Stimulated activated CD4-positive, alpha-beta T cell treated with anti-CD3 and anti-CD28 coated beads, Interleukin-15, amount 100 ng/mL, for 48 hours (primary cell): ENCODE data around the gene ANKH.

Experiments used
- DNase-seq, 2 donors: peaks; one replicate each; pipeline ENCODE4 v3.0.0-alpha.2; 2020; ENCODE audit warnings: low read depth in 2 of 2

ANKH gene

DNA sequence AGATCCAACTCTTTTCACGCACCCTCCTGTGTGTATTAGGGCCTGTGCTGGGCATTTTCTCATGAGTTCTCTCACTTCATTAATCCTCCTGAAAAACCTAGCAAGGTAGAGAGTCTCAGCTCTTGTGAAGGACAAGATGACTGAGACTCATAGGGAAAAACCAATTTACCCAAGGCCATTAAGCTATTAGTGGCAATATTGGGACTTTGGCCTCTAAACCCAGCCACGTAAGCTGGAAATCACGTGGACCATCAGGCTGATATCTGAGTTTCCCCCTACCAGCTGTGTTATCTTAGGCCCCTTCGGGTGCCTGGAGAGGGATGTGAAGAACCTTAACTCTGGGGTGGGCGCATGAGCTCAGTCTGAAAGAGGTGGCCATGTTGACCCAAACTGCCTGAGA lies 80.7 kb downstream of the ANKH start:
- DNase-seq: no peak

DNA sequence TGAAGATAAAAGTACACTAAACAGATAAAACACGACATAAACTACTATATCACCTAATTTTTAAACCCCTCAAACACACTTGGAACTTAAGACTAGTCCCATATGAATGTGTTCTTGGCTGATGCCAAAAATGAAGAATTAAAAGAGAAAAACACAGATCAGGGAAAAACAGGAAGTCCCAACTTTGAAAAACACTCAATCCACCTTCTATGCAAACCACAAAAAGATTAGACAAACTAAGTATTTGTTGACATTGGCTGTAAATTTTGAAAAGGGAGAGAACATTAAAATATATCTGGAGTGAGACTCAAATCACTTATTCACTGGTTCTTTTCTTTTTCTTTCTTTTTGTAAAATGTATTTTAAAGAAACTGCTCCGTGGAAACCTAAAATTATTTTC lies 81.4 kb downstream of the ANKH start:
- no peak for DNase-seq

DNA sequence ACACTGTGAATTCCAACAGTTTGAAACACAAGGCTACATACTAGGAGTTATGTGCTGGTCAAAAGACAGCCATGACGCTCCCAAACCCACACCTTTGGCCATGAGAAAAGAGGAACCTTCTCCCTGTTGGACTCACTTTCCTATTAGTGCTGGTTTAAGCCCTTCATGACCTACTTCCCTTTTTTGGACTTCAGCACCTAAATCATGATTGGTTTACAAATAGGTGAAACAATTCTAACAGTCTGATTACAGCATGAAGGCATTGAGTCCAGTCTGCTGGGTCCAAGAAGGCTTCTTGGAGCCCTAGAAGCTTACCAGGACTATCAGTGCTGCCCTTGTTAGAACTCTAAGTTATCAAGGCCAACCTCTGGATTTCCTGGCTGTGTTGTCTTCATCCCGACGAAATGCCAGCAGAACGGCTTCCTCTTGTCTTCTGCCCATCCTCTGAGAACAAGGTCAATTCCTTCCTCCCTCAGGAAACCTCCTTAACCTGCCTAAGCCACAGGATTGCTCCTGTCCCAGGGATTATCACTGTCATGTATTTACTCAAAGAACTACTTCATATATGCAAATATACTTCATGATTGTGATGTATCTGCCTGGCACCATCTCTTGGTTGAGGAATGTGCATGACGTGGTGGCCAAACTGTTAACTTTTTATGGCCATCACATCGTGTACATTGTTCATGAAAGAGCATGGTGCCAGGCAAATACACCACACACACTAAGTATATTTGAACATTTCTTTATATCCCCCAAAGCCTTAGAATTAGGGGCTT lies 83.6 kb downstream of the ANKH start:
- DNase-seq: no peak

DNA sequence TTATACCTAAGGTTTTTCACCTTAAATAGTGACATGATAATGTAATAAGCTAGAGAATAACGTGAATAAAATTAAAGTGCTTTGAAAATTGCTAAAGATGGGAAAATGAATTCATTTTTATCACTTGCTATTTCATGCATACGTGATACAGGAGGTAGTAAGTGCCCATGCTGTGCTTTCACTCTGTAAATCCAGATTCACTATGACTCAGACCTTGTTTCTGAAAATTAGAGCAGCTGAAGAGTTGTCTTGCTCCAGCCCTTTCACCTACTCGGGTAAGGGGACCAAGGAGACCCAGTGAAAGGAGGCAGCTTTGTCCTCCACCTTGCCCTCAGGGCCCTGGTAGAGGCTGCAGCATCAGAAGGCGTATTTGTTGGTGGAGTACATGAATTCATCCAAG lies 87.9 kb downstream of the ANKH start:
- no peak for DNase-seq

DNA sequence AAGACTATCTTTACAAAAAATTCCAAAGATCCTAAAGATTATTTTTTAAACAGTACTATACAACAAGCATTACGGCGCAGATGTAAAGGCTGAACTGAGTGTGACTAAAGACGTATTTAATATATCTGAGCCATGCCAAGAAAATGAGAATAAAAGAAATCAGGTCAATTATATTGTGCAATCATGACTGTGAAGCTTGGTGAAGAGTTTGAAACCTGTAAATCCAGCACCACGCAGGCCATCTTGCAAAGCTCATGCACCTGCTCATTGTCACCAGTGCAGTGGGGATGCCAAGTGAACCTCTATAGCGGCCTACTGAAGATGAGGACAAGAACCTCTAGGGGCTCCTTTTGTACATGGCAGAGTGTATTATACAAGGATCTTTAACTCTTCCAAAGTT lies 89.0 kb downstream of the ANKH start:
- DNase-seq: no peak

DNA sequence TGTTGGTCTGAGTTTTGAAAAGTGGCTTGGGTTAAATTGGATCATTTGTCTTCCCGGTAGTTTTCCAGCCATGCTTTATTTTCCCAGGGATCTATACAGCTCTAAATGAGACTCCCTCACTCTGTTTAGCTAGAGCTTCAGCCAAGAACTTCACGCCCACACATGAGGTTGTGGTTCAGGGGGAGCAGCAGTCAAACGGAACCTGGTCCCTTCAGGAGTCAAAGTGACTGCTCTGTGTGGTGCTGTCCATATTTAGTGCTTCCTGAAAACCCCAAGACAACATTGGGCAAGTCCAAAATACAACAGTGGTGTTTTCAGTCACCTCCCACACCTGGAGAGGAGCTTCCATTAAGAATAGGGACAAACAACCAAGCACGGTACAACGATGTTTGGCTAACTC lies 90.5 kb downstream of the ANKH start:
- DNase-seq: no peak

DNA sequence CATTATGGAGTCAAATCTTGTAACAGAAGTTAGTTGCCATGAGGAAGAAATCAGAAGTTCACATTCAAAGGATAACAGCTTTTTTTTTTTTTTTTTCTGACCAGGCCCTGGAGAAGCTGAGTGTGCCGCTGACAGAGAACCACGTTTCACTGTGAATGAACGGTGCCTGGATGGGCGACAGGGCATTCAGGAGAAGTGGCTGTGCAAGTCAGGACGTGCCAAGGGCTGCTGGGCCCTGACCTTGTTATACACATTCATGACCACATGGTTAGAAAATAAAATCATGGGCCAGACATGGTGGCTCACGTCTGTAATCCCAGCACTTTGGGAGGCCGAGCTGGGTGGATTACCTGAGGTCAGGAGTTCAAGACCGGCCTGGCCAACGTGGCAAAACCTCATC lies 91.6 kb downstream of the ANKH start:
- no peak for DNase-seq

DNA sequence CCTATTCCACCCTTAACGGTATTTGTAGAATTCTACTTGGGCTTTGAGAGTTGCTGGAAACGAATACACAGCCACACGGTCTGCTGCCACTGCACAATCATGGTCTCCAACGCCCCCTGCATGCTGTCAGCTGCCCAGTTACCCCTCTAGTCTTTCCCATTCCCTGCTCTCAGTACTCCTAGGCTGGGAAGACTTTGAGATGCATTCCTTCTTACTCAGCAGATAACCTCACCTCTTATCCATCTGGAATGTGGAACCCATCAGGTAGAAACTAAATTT lies 92.8 kb downstream of the ANKH start:
- no peak for DNase-seq

DNA sequence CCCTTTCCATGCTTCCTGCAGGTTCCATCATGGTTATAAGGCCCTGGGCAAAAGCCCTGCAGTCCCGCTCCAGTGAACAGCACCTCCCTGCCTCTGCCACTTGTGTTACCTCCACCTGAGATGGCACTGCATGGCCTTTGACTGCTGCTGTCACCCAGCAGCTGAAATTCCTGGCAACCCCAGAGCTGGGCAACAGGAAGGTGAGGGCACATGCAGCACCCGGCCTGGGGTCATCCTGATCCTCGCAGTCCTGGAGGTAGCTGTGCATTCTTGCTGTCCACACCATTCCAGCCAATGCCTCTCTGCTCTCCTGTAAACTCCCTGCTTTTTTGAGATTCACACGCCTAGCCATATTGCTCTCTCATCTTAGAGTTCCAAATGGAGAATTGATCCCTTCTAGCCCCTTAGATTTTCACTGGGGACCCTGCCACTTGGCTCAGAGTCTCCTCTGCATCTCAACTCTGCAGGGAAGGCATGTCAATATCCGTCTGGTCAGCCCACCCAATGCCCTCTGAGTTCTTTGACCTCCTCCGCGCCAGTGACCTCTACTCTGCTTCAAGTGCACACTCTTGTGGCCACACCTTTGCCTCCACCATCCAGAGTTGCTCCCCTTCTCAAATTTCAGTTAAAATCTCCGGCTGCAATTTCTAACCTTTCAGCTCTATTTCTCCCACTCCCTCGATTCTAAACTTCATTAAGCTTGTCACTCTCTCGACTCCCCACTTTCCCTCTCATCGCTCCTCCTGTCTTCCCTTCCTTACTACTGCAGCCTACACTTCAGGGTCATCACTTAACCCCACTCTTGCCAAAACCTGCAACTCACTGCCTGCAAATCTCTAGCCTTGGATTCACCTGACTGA lies 93.4 kb downstream of the ANKH start:
- DNase-seq: no peak

DNA sequence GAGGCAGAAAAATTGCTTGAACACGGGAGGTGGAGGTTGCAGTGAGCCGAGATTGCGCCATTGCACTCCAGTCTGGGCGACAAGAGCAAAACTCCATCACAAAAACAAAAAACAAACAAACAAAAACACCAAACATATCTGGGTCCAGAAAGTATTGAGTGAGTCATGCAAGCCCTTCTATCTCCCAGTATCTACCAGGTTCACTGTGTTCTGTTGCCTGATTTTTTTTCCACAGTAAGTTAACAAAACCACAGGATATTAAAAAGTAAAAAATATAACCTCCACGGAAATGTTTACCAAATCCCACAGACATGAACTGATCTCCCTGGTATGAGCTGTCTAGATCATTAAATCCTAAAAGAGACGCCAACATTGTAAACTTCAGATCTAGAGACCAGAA lies 94.4 kb downstream of the ANKH start:
- no peak for DNase-seq

DNA sequence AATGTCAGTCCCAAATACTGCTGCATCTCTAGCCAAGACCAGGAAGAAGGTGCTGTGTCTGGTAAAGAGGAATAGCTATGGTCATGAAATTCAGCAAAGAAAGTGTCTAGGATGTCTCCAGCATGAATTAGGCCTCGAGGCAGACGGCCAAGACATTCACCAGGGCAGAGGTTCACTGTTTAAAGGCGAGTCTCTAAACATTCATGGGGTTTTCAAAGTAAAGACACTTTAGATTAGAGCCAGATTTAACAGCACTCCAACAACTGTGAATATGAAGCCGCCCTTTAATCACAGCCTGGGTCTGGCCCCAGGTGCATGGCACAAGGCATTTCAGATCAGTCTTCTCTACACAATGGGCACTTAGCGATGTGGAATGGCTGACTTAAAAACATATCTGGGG lies 95.0 kb downstream of the ANKH start:
- DNase-seq: no peak

DNA sequence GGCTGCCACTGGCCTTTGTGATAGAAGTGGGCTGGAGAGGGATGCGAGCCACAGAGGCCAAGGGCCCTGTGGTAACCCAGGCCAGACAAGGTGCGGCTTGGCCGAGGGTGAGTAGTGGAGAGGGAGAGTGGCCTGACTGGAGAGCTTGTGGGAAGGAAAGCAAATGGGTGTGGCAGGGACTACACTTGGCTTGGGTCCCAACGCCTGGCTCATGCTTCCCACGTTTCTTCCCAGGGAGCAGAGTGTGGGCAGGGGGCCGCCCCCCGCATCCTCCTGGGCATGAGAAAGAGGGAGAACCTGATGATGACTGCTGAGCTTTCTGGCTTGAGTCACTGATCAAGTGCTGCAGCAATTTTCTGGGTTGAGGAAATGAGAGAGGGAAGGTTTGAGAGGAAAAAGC lies 95.7 kb downstream of the ANKH start:
- DNase-seq: no peak

DNA sequence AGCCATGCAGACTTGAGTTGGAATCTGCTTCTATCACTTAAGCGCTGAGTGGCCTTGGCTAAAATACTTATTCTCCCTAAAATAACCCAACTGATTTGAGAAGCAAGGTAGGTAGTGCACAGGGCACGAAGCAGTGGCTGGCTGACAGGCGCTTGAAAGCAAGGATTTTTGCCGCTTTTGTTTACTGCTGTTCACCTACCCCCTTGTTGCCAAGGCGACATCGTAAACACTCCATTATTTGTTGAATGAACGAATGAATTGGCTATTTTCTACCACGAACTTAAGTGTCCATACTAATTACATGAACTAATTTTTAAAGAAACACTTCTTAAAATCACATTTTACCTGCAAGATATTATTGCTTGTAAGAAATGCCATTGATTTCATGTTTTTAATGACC lies 98.0 kb downstream of the ANKH start:
- no peak for DNase-seq

DNA sequence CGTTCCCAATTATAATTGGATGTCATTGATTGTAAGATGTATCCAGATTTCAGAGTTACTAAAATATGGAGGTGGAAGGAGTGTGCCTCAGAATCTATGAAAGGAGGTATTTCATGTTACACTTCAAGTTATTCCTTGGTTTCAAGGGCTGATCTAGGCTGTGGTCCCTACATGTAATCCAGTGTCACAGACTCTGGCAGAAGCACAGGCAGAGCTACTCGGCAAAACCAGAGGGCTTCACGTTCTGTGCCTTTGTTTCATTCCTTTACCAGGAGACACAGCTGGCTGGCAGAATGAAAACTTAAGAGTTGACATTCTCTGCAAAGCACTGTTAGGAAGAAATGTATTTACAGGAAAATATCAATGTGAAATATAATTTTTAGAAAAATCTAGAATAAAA lies 99.6 kb downstream of the ANKH start:
- DNase-seq: no peak

DNA sequence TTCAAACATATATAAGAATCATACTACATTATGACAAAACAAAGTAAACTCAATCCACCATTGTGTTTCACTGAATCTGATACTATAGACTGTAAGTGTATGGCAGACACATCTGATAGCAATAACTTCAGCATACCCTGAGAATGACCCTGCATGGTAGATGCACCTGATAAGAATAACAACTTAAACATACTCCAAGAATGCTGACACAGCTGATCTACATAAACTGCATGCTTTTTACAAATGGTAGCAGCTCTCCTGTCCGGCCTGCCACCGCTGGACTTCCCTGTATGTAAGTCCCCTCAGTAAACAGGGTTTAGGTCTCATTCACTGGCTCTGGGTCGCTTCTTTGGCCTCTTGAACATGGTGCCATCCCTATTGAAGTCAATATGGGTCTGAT lies 100.4 kb downstream of the ANKH start:
- DNase-seq: no peak

DNA sequence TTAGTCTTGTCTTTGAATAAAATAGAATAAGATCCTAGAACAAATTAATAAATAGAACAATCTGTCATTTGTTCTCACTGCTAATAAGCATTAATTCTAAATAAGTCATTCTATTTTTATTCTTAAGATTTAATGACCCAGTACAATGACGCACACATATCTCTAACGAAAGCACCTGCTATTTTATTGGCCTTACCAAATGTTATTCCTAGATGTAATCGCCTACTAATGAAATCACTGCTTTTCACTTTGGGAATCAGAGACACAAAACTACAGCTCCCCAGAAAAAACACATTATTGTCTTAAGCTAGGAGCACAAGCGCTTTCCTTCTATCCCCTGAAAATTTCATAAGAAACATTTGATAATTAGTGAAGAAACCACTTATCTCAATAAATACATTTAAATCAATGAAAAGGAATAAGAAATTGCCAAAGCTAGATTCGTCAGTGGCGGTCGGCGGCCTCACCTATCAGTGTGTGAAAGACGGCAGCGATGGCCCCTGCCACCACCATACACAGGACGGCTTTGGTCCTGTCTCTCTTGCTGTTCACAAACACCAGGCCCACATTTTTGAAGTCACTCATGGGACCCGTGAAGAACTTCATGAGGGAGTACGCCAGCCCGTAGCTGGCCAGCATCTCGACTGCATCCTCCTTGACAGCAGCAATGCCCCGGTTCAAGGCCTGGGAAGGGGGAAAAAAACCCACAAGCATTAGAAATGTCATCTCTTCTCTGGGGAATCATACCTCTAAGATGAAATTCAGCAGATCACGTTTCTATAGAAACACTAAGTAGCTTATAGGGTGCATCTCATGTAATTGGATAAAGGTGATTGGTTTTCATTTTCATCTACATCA lies 102.8 kb downstream of the ANKH start:
- DNase-seq: no peak

DNA sequence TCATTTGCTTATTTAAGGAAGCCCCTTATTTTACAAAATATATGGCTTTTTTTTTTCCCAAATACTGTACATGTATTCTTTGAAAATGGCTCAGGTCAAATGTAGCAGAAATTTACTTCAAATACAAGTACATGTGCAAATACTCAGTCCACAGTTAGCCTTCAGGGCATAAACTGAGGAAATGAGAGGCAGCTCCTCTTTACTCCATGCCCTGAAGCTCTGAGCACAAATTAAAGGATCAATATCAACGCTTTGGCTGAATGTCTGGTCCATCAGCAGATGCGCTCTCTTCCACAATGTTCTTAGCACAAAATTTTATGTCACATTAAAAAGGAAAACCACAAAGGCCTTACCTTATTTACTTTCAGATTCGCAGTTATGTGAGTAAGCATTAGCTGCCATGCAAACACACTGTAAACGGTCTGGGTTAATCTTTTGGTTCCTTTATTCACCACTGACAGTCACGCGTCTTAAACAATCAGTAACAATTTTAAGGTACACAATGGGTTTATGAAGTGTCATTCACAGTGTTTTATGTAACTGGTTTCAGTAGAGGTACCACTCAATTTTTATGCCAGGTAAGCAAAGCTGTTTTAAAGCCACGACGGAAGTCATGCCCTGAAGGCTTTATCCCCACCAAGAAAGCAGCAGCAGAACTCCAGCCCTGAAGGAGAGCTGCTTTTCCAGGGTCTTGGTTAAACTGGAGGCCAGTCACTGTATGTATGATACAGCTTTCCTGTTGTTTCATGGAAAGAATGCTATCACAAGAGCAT lies 103.7 kb downstream of the ANKH start:
- no peak for DNase-seq

DNA sequence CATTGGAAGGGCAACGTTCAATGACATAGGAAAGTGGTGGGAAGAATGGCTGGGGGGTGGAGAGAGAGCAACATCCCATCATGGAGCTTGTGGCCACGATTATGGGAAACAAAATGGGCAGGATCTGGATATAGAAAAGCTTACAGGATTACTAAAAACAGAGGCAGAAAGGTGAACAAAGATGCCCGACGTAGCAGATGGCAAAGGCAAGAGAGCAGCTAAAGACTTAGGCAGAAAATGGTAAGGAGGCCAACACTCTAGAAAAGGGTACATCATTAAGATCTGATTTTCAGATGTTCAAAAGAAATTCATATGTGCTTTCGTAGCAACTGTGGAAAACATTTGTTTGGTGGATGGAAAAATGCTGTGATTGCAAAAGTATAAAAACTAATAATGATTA lies 104.5 kb downstream of the ANKH start:
- DNase-seq: no peak

DNA sequence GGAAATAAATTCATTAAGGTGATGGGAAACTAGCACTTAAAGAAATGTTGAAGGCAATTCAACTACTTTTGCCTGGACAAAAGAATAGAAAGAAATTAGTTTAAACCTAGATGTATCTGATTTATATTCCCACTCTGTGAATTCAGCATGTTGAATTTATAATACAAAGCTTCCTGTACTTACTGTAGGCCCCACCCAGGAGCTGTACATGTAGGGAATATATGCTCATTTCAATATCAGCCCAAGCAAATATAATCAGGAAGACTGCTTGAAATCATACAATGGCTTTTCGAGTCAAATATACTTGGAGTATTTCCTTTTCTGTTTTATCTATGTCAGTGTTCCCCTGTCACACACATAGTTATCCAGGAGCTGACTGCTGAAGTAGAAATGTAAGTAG lies 105.0 kb downstream of the ANKH start:
- no peak for DNase-seq

DNA sequence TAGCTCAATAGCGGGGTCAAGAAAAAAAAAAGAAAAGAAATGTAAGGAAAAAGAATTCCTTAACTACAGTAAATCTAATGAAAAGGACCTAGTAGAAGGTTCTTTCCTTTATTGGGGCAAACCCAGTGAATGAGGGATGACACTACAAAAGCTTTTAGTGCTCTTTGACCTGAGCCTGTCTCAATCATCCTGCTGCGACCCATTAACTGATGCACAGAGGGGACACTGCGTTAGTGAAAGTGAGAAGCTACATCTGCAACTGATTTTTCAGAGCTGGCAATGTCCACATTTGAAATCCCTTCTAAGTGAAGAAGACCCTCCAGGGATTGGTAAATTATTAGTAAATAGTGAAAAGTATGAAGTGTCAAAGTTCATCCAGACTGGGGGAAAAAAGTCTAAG lies 106.0 kb downstream of the ANKH start:
- DNase-seq: no peak

DNA sequence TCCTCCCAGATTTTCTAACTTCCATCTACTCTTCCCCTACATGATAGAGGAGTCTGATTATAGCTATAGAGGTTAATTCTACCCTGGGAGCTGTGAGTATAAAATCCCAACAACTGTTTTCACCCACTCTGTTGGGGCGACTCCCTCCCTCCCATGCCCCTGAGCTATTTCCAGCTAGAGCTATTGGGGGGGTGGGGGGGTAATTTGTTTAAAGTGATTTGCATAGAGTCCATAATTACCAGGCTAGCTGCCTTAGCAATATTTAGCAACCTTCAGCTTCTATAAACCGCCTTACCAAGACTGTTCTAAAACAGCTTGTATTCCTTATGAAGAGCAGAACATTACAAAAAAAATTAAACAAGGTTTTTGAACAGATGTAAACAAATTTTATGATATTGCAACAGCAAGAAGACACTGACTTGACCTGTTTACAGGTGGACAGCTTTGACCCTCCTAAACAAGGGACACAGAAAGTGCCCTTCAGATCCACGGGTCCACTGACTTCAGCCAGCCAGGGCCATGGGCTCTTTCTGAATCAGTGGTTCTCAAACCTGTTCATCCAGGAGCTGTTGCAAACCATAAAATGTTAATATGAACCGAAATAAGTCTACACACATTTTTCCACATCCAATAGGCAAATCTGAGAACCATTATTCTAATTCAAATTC lies 108.9 kb downstream of the ANKH start:
- DNase-seq: no peak
